Limb (tissue), 2 donors: ENCODE data around the gene ITGA11.

Experiments
- DNase-seq, 2 donors: peaks; one replicate each; pipeline ENCODE4 v3.0.0-alpha.2; 2016; ENCODE audit errors: extremely low spot score in 2 of 2

ITGA11 gene

DNA sequence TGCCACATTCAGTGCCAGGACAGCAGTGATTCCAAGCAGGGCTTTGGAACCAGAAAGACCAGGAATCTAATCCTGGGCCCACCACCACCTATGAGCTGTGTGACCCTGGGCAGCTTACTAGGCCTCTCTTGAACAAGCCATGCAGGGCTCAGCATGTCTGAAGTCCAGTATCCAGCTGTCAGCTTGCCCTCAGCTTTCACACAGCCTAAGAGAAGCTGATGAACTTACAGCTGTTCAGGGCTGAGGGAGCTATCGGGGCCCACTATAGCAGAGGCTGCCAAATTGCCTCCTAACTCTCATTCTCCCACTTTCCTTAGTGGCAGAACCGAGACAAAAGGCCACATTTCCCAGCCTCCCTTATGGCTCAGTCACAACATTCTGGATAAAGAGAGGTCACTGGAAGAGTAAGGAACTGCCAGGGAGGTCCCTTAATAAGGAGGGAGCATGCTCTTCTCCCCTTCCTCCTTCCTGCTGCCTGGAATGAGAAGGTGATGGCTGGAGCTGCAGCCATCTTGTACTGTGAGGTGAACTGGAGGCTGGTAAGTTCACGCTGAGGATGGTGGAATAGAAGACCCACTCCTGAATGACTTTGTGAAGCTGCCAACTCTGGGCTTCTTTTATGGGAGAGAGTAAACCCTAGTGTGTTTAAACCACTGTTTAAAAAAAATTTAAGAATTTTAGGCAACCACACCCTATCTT, 120.0 kb downstream of the ITGA11 start:
- no peak for DNase-seq

GRCh38 chr15:68311464-68311835, 120.5 kb downstream of the ITGA11 start:
- no peak for DNase-seq

DNA sequence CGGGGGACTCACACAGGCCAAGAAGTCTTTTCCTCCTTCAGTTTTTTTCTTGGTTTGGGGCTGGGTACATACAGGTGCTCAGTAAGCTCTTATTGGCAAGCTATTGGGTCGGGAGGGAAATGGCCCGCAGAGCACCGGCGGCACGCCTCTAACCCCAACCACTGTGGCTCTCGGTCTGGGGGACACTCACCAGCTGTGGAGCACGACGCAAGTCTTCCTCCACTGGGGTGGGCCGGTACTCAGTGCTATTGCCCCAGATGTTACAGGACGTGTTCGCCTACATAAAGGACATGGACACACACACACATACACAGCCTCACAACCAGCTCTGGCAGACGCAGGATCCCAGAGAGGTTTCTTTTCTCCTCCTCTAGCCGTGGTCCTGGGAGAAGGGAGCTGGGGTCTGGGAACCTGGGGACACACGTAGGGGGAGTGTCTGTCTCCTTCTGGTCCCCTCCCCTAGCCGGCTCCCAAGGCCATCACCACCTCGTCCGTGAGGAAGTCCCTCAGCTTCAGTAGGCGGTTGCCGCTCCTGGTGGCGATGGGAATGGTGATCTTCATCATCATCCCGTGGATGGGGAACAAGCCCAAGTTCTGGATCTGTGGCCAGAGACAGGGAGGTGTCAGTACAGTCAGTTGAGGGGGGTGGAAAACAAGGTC, 121.0 kb downstream of the ITGA11 start:
- no peak for DNase-seq

DNA sequence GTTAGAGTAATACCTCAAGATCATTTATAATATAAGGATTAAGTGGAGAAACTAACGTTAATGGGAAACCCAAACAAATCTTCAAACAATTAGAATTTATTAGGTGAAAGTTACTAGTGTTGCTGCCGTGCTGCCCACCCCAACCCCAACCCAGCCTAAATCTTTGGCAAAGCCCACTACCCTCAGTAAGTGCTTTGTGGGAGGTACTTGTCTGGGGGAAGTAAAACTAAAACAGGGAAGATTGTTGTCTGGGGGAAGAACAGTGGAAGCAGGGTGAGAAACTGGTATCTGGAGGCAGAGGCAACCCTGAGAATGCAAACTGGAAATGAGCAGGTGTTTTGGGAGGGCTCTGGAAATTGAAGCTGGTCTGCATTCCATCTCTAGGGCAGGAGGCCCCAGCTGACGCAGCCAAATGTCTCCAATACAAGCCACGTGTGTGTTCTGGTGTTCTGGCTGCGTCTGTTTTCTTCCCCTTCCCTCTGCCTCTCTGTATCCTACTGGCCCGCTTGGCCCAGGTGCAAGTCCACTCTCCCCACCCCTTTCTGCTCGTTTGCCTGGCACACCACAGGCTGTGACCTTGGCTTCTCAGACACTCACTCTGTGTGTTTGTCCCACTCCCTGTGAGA, 121.7 kb downstream of the ITGA11 start:
- peak in 1 of 2 donors; percentile 58 for DNase-seq

DNA sequence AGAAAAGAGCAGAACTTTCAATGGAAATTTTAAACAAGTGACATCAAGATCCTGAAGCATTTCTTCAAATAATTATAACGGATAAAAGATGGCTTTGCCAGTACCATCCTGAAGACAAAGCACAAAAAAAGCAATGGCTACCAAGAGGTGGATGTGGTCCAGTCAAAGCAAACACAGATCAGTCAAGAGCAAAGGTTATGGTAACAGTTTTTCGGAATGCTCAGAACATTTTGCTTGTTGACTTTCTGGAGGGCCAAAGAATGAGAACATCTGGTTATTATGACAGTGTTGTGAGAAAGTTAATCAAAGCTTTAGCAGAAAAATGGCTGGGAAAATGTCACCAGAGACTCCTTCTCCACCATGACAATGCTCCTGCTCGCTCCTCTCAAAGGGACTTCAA, 122.9 kb downstream of the ITGA11 start:
- DNase-seq, result no peak

GRCh38 chr15:68307131-68307928, 124.6 kb downstream of the ITGA11 start:
- no peak for DNase-seq

DNA sequence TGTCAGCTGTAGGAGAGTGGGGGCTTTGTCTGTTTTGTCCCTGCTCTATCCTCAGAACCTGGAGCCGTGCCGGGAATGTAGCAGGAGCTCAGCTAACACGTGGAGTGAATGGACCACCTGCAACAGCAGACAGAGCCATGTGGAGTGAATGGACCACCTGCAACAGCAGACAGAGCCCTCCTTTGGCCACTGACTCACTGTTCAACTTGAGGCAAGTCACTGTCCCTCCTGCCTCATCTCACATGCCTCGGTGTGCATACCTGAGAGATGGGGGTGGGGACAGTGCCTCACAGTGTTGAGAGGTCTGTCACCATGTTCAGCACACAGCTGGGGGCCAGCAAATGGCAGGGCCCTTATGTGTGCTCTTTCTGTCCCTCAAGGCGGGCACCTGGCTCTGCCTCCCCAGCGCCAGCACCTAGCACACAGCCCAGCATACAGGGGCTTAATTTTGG, 126.5 kb downstream of the ITGA11 start:
- DNase-seq, result no peak

DNA sequence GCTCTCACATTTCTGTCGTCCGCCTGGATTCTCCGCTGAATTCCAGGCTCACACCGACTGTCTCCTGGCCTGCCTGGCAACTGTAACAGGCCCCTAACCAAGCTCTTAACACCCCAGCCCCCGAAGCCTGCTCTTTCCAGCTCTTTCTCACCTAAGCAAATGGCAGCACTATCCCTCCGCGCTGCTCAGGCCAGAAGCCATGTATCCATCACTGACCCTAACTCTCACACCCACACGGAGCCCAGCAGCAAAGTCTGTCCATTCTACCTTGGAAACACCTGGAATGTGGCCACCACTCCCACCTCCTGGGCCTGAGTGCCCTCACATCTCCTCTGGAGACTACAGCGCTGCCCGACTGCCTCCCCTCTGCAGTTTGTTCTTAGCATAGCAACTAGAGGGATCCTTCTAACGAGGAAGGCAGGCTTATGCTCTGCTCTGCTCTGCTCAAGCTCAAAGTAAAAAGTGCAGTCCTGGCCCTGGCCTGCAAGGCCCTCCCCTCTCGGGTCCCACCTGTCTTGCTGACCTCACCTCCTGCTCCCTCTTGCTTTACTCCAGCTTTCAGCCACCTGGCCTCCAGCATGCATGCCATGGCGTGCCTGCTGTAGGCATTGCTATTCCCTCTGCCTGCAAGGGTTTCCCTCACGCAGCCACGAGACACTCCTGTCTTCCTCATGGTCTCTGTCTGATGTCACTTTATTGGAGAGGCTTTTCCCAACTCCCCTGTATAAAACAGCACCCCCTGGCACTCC, 127.2 kb downstream of the ITGA11 start:
- DNase-seq, result no peak

DNA sequence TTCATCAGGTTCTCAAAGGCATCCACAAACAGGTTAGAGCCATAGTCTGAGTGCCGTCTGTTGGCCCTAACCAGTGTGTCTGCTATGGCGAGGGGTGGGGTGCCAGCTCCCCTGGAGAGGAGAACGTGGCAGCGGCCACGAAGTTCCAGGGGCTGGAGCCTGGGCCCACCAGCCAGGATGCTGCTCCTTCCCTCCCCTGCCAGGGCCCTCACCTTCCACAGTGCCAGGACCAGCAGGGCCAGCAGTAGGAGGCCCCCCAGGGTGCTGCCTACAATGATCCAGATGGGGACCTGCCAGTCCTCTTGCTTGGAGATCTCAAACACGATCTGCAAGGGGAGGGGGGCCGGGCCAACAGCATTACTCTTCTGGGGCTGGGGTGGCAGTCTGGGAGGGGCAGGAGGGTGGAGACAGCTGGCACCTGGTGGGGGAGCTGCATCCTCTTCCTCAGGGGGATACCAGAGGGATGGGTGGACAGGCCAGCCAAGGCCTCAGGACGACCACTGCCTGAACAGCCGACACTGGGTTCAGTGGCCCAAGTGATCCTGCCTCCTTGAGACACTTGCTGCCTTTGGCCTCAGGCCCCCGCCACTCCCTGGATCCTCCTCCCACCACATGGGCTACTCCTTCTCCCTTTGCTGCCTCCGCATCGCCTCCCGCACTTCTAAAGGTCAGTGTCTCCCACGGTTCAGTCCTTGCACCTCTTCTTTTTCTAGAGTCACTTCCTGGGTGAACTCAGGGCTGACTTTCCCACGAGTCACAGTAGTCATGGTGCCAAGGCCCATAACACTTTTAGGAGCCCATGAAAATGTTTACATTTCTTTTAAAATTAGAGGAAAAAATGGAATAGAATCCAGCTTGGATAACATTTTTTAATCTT, 128.2 kb downstream of the ITGA11 start:
- DNase-seq, result no peak

GRCh38 chr15:68303134-68303533, 128.8 kb downstream of the ITGA11 start:
- no peak for DNase-seq

- DNase-seq, result no peak
Observed at GRCh38 chr15:68302729-68303128, 129.2 kb downstream of the ITGA11 start.

GRCh38 chr15:68301301-68301700, 130.7 kb downstream of the ITGA11 start:
- DNase-seq, result no peak

GRCh38 chr15:68300115-68300940, 131.6 kb downstream of the ITGA11 start:
- DNase-seq, result no peak

GRCh38 chr15:68299436-68299835, 132.5 kb downstream of the ITGA11 start:
- DNase-seq, result no peak

GRCh38 chr15:68298882-68299381, 133.0 kb downstream of the ITGA11 start:
- no peak for DNase-seq

GRCh38 chr15:68298336-68298735, 133.6 kb downstream of the ITGA11 start:
- no peak for DNase-seq

GRCh38 chr15:68295014-68295805, 136.8 kb downstream of the ITGA11 start:
- no peak for DNase-seq

DNA sequence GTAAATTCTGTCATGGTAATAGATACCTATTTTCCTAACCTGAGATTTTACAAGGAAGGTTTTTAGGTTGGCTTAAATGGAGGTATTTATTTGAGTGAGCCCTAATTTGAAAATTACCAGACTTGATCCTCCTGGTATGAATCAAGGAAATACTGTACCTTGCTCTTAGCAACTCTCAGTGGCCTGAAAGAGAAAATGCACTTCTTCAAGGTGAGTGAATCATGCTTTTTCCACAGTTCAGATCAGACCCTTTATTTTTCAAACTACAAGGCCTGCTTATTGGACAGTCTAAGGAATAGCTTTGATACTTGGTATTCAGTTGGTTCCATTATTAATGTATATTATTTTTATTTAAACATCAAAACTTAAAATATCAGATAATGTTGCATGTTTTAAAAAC, 139.0 kb downstream of the ITGA11 start:
- no peak for DNase-seq
